HAP-1 (cell line): Measurements from ENCODE around the gene CYFIP2.

Source experiments
- DNase-seq, 2 experiments: peaks; one replicate each; pipeline ENCODE4 v3.0.0-alpha.2; 2016 to 2020; ENCODE audit warnings: low spot score in 2 of 2
- H3K27me3 ChIP-seq: fragments of 250-450 bp; sonication (Bioruptor Pico); 2 replicates; pipeline ENCODE4 v1.5.1; 2020; ENCODE audit warnings: low read depth, mild to moderate bottlenecking, moderate library complexity
- H3K36me3 ChIP-seq: fragments of 250-450 bp; sonication (Bioruptor Pico); replicated peaks from 2 replicates; pipeline ENCODE4 v1.5.1; 2020; ENCODE audit warnings: mild to moderate bottlenecking
- H3K4me1 ChIP-seq: fragments of 250-450 bp; sonication (Bioruptor Pico); 2 replicates; pipeline ENCODE4 v1.5.1; 2020; ENCODE audit warnings: mild to moderate bottlenecking
- H3K4me3 ChIP-seq: fragments of 250-450 bp; sonication (Bioruptor Pico); 2 replicates; pipeline ENCODE4 v1.5.1; 2020; ENCODE audit warnings: mild to moderate bottlenecking, moderate library complexity
- H3K9me3 ChIP-seq: fragments of 250-450 bp; sonication (Bioruptor Pico); 2 replicates; pipeline ENCODE4 v1.5.1; 2020; ENCODE audit warnings: mild to moderate bottlenecking, moderate library complexity
- in situ Hi-C: fragments of 300-500 bp; cut with MboI; formaldehyde crosslinking; loops from 3 replicates; pipeline ENCODE4 v1.14.3; 2020; ENCODE audit warnings: low sequenced_read_pairs, inconsistent platforms, mixed read lengths

The CYFIP2 gene

GRCh38 chr5:157331807-157332206 lies 65.9 kb downstream of the CYFIP2 start:
- Histone ChIP-seq H3K9me3 (no peaks in the 10 kb centered on the region), H3K27me3 (no peaks in the 10 kb centered on the region), H3K4me1 (no peaks in the 10 kb centered on the region; the same call in none of the 2 replicates), H3K4me3 (no peak overlapping the region), H3K36me3 (peaks cover 16% of the 10 kb centered on the region; the same call in 1 of the 2 replicates)
- DNase-seq = no peak
- in situ Hi-C loops = no loop called here

DNA sequence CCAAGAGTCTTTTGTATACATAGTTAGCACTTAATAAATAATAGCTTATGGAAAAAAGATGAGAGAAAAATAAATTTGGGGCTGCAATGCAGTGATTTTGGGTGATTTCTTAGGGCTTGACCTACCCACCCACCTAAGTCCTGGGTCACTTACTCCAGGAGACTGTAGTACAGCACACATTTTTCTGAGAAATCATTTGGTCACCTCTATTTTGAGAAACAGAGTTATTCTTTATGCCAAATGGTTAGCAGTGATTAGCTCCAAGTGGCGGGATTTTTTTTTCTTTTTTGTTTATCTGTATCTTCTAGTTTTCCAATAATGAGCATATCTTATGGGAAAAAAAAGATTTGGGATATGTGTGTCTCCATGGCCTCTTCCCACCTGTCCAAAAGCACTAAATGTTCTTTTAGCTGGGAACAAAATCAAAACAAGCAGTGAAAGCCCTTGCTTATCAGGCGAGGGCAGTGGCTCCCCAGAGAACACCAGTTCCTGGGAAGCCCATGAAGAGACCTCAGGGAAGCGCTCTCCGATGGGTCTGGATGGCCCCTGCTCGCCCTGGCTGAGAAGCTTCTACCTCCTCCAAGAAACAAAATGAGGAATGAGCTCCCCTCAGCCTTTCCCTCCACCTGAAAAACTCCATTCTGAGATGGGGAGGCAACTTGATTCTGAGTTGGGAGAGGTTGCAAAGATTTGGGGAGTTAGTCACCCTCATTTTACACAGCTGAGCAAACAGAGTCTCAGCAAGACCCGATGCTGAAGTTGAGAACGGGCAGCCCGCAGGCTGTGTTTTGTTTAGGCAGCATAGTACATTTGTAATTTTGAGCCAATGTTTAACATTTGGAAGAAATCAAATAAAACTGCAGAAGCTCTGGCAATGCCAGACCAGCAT lies 69.9 kb downstream of the CYFIP2 start:
- H3K27me3 ChIP-seq = no peaks in the 10 kb centered on the region
- no peak overlapping the region for H3K4me3 ChIP-seq
- no peaks in the 10 kb centered on the region for H3K9me3 ChIP-seq
- peaks cover 6% of the 10 kb centered on the region; the same call in 1 of the 2 replicates for H3K36me3 ChIP-seq
- in situ Hi-C loops = no loop called here
- no peak for DNase-seq
- no peaks in the 10 kb centered on the region for H3K4me1 ChIP-seq

- H3K4me3 ChIP-seq = no peak overlapping the region
- in situ Hi-C loops = no loop called here
- no peaks in the 10 kb centered on the region for H3K27me3 ChIP-seq
- H3K9me3 ChIP-seq = no peaks in the 10 kb centered on the region
- no peaks in the 10 kb centered on the region for H3K4me1 ChIP-seq
- no peak for DNase-seq
- H3K36me3 ChIP-seq = peaks cover 4% of the 10 kb centered on the region; the same call in 1 of the 2 replicates
These were observed 70.5 kb downstream of the CYFIP2 start for GRCh38 chr5:157336423-157336744.

DNA sequence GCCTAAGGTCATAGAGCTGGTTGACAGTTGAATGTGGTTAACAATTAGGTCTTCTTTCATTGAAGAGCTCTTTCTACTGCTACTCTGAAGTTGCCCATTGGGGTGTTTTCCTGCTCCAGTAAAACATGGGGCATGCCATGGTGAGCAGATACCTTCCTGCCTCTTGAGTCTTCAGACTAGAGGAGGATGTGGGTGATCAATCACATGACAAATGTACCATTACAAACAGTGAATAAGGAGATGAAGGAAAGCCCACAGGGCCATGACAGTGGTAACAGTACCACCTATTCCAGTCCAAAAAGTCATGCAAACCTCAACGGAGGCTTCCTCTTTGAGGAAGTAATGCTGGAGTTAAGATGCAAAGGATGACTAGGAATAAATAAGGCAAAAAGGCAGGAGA lies 73.5 kb downstream of the CYFIP2 start:
- in situ Hi-C loops = no loop called here
- no peaks in the 10 kb centered on the region for H3K36me3 ChIP-seq
- H3K4me3 ChIP-seq = no peak overlapping the region
- DNase-seq = no peak
- no peaks in the 10 kb centered on the region for H3K27me3 ChIP-seq
- no peaks in the 10 kb centered on the region for H3K4me1 ChIP-seq
- H3K9me3 ChIP-seq = no peaks in the 10 kb centered on the region

DNA sequence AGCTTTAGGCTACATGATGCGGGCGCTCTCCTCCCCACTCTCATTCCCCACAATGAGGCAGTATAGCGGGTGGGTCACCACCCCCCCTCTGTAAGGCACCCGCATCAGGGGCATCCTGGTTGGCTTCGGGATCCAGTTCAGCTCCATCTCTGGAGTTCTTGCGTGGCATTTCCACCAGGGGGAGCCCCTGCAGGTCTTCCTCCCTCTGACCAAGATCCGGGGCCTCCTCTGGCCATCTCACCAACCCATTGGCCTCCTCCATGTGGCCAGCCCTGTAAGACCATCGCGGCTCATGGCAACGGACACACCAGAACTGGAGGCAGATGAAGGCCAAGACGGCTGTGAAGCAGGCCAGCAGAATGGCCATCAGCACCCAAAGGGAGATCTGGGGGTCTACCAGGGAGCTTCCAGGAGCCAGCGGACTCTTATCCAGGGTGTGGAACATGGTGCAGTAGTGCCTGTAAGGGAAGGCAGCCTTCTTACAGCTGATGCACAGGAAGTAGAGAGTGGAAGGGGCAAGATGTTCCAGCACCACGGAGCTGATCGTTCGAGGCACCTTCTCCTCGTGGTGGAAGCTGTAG lies 77.0 kb downstream of the CYFIP2 start:
- Histone ChIP-seq H3K4me3 (no peak overlapping the region), H3K4me1 (no peaks in the 10 kb centered on the region), H3K27me3 (no peaks in the 10 kb centered on the region), H3K36me3 (no peaks in the 10 kb centered on the region), H3K9me3 (no peaks in the 10 kb centered on the region)
- in situ Hi-C loops = loop anchor here (5.0 kb wide), 1 partner anchor 134 kb away; no protein-coding TSS in a partner anchor
- DNase-seq = peak in 1 of 2 experiments; percentile 69

GRCh38 chr5:157343842-157344790 lies 78.2 kb downstream of the CYFIP2 start:
- Histone ChIP-seq H3K4me3 (no peak overlapping the region), H3K9me3 (no peaks in the 10 kb centered on the region), H3K27me3 (no peaks in the 10 kb centered on the region), H3K36me3 (no peaks in the 10 kb centered on the region), H3K4me1 (no peaks in the 10 kb centered on the region)
- in situ Hi-C loops = loop anchor here (5.0 kb wide), 1 partner anchor 133 kb away; no protein-coding TSS in a partner anchor
- DNase-seq = no peak

GRCh38 chr5:157345067-157345466 lies 79.1 kb downstream of the CYFIP2 start:
- Histone ChIP-seq H3K36me3 (no peaks in the 10 kb centered on the region), H3K27me3 (no peaks in the 10 kb centered on the region), H3K4me1 (no peaks in the 10 kb centered on the region), H3K4me3 (no peak overlapping the region), H3K9me3 (no peaks in the 10 kb centered on the region)
- no peak for DNase-seq
- in situ Hi-C loops = no loop called here

- no peaks in the 10 kb centered on the region for H3K9me3 ChIP-seq
- in situ Hi-C loops = no loop called here
- H3K4me1 ChIP-seq = no peaks in the 10 kb centered on the region
- no peaks in the 10 kb centered on the region for H3K36me3 ChIP-seq
- H3K4me3 ChIP-seq = no peak overlapping the region
- DNase-seq = no peak
- no peaks in the 10 kb centered on the region for H3K27me3 ChIP-seq
These were observed 79.6 kb downstream of the CYFIP2 start for GRCh38 chr5:157345485-157345884.

- no peaks in the 10 kb centered on the region for H3K27me3 ChIP-seq
- H3K4me3 ChIP-seq = no peak overlapping the region
- DNase-seq = no peak
- no peaks in the 10 kb centered on the region for H3K4me1 ChIP-seq
- H3K9me3 ChIP-seq = no peaks in the 10 kb centered on the region
- in situ Hi-C loops = no loop called here
- H3K36me3 ChIP-seq = no peaks in the 10 kb centered on the region
These were observed 81.6 kb downstream of the CYFIP2 start for GRCh38 chr5:157347301-157348048.

- in situ Hi-C loops = no loop called here
- no peaks in the 10 kb centered on the region for H3K36me3 ChIP-seq
- no peaks in the 10 kb centered on the region for H3K27me3 ChIP-seq
- H3K4me1 ChIP-seq = no peaks in the 10 kb centered on the region
- no peak overlapping the region for H3K4me3 ChIP-seq
- H3K9me3 ChIP-seq = no peaks in the 10 kb centered on the region
- no peak for DNase-seq
These were observed 82.1 kb downstream of the CYFIP2 start for GRCh38 chr5:157348049-157348400.

- no peak for DNase-seq
- Histone ChIP-seq H3K9me3 (no peaks in the 10 kb centered on the region), H3K27me3 (no peaks in the 10 kb centered on the region), H3K36me3 (no peaks in the 10 kb centered on the region), H3K4me3 (no peak overlapping the region), H3K4me1 (no peaks in the 10 kb centered on the region)
- in situ Hi-C loops = no loop called here
These were observed 85.2 kb downstream of the CYFIP2 start for GRCh38 chr5:157350939-157351801.

- no peaks in the 10 kb centered on the region for H3K36me3 ChIP-seq
- in situ Hi-C loops = no loop called here
- H3K4me3 ChIP-seq = no peak overlapping the region
- no peaks in the 10 kb centered on the region for H3K4me1 ChIP-seq
- H3K27me3 ChIP-seq = no peaks in the 10 kb centered on the region
- H3K9me3 ChIP-seq = no peaks in the 10 kb centered on the region
- DNase-seq = no peak
These were observed 85.8 kb downstream of the CYFIP2 start for GRCh38 chr5:157351802-157352092.
